Mucosa of rectum (tissue), 2 donors: ENCODE data around the gene PODNL1.

Experiments
- H3K27ac ChIP-seq, 2 donors: one replicate each; pipeline ENCODE4 v1.7.0; 2013; ENCODE audit warnings: inconsistent platforms in 2 of 2, low read depth in 2 of 2, low read length in 2 of 2
- H3K27me3 ChIP-seq, 2 donors: one replicate each; pipeline ENCODE4 v1.7.0; 2013; ENCODE audit warnings: low read length in 2 of 2; ENCODE audit not compliant: control insufficient read depth in 2 of 2, insufficient read depth in 2 of 2
- H3K36me3 ChIP-seq, 2 donors: one replicate each; pipeline ENCODE4 v1.7.0; 2013; ENCODE audit warnings: low read length in 2 of 2; ENCODE audit not compliant: control insufficient read depth in 2 of 2, insufficient read depth in 2 of 2
- H3K4me1 ChIP-seq, 2 donors: one replicate each; pipeline ENCODE4 v1.7.0; 2013; ENCODE audit warnings: low read length in 2 of 2, mild to moderate bottlenecking in 1 of 2; ENCODE audit not compliant: control insufficient read depth in 2 of 2, insufficient read depth in 2 of 2
- H3K4me3 ChIP-seq, 2 donors: one replicate each; pipeline ENCODE4 v1.7.0; 2013; ENCODE audit warnings: low read length in 2 of 2
- H3K9ac ChIP-seq, 2 donors: one replicate each; pipeline ENCODE4 v1.7.0; 2013; ENCODE audit warnings: low read length in 2 of 2, low read depth in 1 of 2, mild to moderate bottlenecking in 1 of 2
- H3K9me3 ChIP-seq, 2 donors: one replicate each; pipeline ENCODE4 v1.7.0; 2013; ENCODE audit warnings: low read length in 2 of 2; ENCODE audit not compliant: control insufficient read depth in 2 of 2
- donor health status: healthy.
- donor health status: Normal muscosa, but diverticular disease.

The PODNL1 gene

DNA sequence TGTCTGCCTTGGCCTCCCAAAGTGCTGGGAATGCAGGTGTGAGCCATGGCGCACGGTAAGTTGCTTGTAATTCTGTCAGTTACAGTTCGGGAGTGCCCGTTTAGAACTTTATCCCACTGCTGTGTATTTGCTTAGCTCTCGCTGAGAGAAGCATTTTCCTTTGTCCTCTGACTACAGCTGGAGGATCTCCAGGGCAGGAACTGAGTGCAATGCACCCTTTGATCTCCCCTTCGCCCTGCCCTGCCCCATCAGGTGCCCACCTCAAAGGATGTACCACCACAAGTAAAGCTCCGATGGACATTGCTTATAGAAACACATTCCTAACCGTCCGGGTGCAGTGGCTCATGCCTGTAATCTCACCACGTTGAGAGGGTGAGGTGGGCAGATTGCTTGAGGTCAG is 38.8 kb downstream of the PODNL1 start:
- Histone ChIP-seq H3K36me3 (no peaks in the 10 kb centered on the region), H3K4me1 (peaks cover 7 to 12% of the 10 kb centered on the region in 2 donors), H3K9me3 (no peaks in the 10 kb centered on the region), H3K4me3 (no peak overlapping the region), H3K27ac (peak overlapping the region; percentile 64 to 77), H3K9ac (no peak overlapping the region), H3K27me3 (no peaks in the 10 kb centered on the region)

DNA sequence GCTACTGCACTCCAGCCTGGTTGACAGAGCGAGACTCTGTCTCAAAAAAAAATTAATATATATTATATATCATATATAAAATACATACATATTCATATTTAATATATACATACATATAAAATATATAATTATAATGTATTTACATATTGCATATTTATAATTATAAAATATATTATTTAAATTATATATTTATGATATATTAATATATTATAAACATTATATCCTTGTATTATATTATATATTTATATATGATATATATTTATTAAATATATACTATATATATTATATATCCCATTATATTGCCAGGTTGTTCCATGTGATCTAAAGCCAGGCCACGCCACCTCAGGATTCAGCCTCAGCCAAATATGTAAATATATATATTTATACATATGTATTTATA is 42.0 kb downstream of the PODNL1 start:
- no peaks in the 10 kb centered on the region for H3K9me3 ChIP-seq
- no peak overlapping the region for H3K9ac ChIP-seq
- H3K27me3 ChIP-seq = no peaks in the 10 kb centered on the region
- no peak overlapping the region for H3K4me3 ChIP-seq
- H3K27ac ChIP-seq = no peak overlapping the region
- H3K36me3 ChIP-seq = no peaks in the 10 kb centered on the region
- peaks cover 11 to 14% of the 10 kb centered on the region in 2 donors for H3K4me1 ChIP-seq

DNA sequence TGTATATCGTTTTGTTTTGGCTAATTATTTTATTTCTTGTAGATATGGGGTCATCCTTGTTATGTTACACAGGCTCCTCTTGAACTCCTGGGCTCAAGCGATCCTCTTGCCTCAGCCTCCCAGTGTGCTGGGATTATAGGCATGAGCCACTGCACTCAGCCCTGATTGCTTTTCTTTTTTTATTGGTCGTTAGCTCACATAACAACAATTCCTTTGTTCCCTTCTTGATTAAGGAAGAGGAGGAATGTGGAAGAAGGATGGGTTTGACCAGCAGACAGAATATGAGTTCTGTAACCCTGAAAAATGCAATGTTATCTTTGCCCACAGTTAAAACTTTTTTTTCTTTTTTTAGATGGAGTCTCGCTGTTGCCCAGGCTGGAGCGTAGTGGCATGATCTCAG is 43.7 kb downstream of the PODNL1 start:
- Histone ChIP-seq H3K36me3 (no peaks in the 10 kb centered on the region), H3K4me1 (peaks cover 9 to 14% of the 10 kb centered on the region in 2 donors), H3K9me3 (no peaks in the 10 kb centered on the region), H3K27ac (no peak overlapping the region), H3K27me3 (no peaks in the 10 kb centered on the region), H3K9ac (no peak overlapping the region), H3K4me3 (no peak overlapping the region)

DNA sequence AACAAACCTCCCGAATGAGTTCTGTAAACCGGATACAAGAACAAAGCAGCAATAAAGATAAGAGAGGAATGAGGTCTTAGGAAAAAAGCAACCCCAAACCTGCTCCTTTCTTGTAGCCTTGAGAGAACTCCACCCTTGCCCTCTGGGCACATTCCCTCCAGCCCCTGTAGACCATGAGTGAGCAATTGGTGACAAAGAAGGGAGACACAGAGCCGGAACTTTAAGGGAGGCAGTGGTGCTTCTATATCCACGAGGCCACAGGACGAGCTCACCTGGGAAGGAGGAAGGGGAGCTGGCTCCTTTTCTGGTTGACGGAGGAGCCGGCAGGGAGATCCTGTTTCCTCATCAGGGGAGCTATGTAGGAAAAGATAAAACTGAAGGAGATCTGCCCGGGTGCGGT is 45.3 kb downstream of the PODNL1 start:
- H3K9ac ChIP-seq = peak overlapping the region in 1 of 2 donors; percentile 14
- H3K4me1 ChIP-seq = peaks cover 10 to 18% of the 10 kb centered on the region in 2 donors

DNA sequence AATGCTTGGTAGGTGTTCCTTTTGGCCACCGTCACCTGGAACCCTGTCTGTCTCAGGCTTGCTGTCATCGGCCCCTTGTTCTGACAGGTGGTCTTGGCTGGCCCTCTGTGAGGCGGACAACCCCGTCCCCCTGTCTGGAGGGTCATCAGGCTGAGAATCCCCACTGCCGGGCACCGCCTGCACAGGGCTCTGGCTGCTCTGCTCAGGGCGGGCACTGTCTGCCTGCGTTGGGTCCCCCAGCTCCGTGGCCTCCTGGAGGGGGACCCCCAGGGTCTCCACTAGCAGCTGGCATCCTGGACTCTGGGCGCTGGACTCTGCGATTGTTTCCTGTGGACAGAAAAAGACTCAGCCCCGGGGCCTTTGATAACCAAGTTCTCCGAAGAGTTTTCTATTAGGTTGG is 48.1 kb downstream of the PODNL1 start:
- Histone ChIP-seq H3K9ac (no peak overlapping the region), H3K27ac (no peak overlapping the region), H3K9me3 (no peaks in the 10 kb centered on the region), H3K4me1 (peaks cover 32 to 35% of the 10 kb centered on the region in 2 donors), H3K36me3 (no peaks in the 10 kb centered on the region), H3K4me3 (no peak overlapping the region), H3K27me3 (no peaks in the 10 kb centered on the region)

More for the DNA sequence above, 45.3 kb downstream of the PODNL1 start:
- H3K27ac ChIP-seq = peak overlapping the region; percentile 63 to 76
- no peaks in the 10 kb centered on the region for H3K9me3 ChIP-seq
- H3K4me3 ChIP-seq = no peak overlapping the region
- no peaks in the 10 kb centered on the region for H3K36me3 ChIP-seq
- H3K27me3 ChIP-seq = no peaks in the 10 kb centered on the region

DNA sequence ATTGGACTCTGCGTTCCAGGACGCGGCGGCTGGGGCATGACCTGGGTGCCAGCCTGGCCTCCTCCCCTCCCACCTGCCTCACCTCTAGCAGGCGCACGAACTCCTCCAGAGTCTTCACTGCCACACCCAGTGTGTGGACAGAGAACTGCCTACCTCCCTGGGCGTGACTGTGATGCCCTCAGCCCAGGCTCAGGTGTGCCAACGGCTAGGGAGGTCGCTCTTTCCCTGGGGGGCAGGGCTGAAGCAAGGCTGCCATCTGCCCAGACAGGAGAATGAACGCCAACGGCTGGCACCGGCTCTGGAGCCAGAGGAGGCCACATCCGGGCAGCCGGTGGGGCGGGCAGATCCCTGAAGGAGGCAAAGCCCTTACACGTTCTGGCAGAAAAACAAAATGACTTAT is 49.9 kb downstream of the PODNL1 start:
- no peaks in the 10 kb centered on the region for H3K36me3 ChIP-seq

DNA sequence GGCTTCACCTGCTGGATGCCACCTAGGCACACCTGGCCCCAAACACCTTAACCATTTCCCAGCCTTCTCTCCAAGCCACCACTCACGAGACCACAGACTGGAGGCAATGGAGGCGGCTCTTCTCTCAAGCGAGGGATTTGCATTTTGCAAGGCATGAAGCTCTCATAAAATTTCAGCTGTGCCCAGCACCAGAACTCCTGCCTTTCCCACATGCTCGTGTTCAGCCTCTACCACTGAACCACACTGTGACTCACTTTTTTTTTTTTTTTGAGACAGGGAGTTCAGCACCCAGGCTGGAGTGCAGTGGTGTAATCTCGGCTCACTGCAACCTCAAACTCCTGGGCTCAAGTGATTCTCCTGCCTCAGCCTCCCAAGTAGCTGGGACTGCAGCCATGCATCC is 50.7 kb downstream of the PODNL1 start:
- H3K4me3 ChIP-seq = no peak overlapping the region
- peak overlapping the region; percentile 73 to 80 for H3K27ac ChIP-seq

More for the DNA sequence above, 49.9 kb downstream of the PODNL1 start:
- H3K27me3 ChIP-seq = no peaks in the 10 kb centered on the region
- peak overlapping the region; percentile 73 to 80 for H3K27ac ChIP-seq
- H3K4me1 ChIP-seq = peaks cover 37 to 42% of the 10 kb centered on the region in 2 donors
- peak overlapping the region in 1 of 2 donors; percentile 38 for H3K9ac ChIP-seq
- no peak overlapping the region for H3K4me3 ChIP-seq
- no peaks in the 10 kb centered on the region for H3K9me3 ChIP-seq

DNA sequence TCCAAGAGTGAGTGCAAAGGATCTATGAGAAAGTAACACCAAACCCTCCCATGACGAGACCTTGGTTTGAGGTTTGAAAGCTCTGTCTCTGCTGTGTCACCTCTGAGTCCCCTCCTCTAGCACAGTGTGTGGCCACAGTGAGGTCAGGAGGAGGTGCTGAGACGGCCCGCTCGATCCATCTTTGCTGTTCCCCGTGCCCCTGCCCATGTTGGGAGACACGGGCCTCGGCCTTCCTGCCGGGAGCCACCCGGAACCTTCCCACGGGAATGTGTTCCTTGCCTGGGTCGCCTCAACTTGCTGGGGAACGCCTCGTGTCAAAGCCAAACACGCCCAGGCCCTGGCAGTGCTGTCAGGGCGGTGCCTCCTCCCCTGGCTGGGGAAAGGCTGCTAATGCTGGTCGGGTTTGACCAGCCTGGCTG is 51.2 kb downstream of the PODNL1 start:
- H3K27ac ChIP-seq = peak overlapping the region; percentile 73 to 80
- H3K4me1 ChIP-seq = peaks cover 44 to 45% of the 10 kb centered on the region in 2 donors
- H3K36me3 ChIP-seq = no peaks in the 10 kb centered on the region
- peak overlapping the region in 1 of 2 donors; percentile 1 for H3K4me3 ChIP-seq
- no peaks in the 10 kb centered on the region for H3K9me3 ChIP-seq
- H3K9ac ChIP-seq = peak overlapping the region; percentile 29 to 44
- no peaks in the 10 kb centered on the region for H3K27me3 ChIP-seq

More for the DNA sequence above, 50.7 kb downstream of the PODNL1 start:
- Histone ChIP-seq H3K4me1 (peaks cover 39 to 43% of the 10 kb centered on the region in 2 donors), H3K9ac (peak overlapping the region; percentile 38 to 44), H3K36me3 (no peaks in the 10 kb centered on the region), H3K9me3 (no peaks in the 10 kb centered on the region), H3K27me3 (no peaks in the 10 kb centered on the region)

DNA sequence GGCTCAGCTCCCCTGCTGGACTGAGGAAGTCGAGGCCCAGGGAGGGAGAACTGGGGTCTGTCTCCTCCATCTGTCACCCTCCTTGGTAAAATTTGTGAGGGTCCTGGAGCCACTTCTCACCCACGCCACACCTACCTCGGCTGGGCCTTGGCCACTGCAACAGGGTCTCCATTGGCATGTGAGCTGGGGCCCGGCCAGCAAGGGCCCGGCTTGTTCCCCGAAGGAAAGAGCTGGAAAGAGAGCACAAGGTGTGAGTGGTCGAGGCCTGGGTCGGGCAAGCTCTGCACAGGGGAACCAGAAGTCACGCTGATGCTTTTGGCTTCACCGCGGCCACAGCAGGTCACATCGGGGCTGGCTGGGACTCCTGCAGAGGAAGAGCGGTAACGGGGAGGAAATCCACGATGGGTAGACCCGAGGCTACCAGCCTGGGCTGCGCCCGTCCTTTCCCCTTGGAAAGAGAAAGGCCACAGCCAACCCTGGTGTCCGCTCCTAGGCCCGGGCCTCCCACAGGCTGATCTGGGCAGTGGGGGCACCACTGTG is 52.3 kb downstream of the PODNL1 start:
- Histone ChIP-seq H3K27me3 (no peaks in the 10 kb centered on the region), H3K36me3 (no peaks in the 10 kb centered on the region), H3K4me3 (no peak overlapping the region), H3K9ac (peak overlapping the region; percentile 15 to 62), H3K9me3 (no peaks in the 10 kb centered on the region), H3K4me1 (peaks cover 55% of the 10 kb centered on the region in 2 donors), H3K27ac (peak overlapping the region; percentile 77 to 81)

DNA sequence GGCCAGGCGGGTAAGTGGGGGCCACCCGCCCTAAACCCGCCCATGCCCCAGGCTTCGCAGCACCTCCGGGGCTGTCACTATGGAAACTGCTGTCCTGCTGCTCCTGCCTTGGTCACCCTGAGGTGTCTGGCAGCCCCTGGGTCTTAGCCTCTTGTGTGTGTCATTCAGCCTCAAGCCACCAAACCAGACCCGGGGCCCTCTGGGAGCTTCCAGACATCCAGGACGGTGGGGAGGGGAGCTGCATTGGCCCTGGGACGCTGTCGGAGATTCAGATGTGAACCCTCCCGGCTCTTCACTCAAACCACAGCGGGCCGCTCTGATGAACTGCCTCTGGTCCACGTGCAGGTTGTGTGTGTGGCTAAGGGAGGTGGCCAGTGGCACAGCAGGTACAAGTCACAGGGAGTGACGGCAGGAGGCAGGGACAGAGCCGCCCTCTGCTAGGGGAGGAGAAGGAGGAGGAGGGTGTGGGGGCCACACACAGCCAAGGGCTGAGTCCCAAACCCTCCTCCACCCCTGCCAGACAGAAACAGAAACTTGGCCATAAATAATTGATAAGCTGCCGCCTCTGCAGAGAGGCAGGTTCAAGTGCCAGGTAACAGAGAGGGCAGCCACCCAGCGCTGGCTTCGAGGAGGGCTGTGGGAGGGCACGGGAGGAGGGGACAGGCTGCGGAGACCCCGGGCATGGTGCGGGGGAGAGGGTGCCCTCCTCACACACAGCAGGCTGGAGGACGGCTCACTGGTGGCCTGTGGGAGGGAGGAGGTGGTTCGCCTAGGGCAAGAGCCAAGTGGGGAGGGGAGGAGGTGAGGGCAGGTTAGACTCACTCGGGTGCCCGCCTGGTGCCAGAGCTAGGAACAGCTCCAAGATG is 53.3 kb downstream of the PODNL1 start:
- H3K9ac ChIP-seq = peak overlapping the region; percentile 15 to 62
- peak overlapping the region; percentile 77 to 81 for H3K27ac ChIP-seq
- peaks cover 63 to 64% of the 10 kb centered on the region in 2 donors for H3K4me1 ChIP-seq
- H3K4me3 ChIP-seq = peak overlapping the region; percentile 26 to 46
- H3K27me3 ChIP-seq = no peaks in the 10 kb centered on the region
- no peaks in the 10 kb centered on the region for H3K9me3 ChIP-seq
- no peaks in the 10 kb centered on the region for H3K36me3 ChIP-seq
